SK-N-SH treated with all-trans-retinoic acid at 6 μM for 48 hours (cell line): ENCODE data around the gene RDX.

ENCODE experiments used
- ARNTL ChIP-seq: fragments of 450-650 bp; formaldehyde crosslinking; IDR thresholded peaks from 2 replicates; pipeline ENCODE4 v1.5.0; 2020; ENCODE audit warnings: low read depth, mild to moderate bottlenecking, moderate library complexity, borderline replicate concordance
- CSDC2 ChIP-seq: fragments of 250-450 bp; sonication (Bioruptor Pico); IDR thresholded peaks from 2 replicates; pipeline ENCODE4 v1.5.0; 2020; ENCODE audit warnings: mild to moderate bottlenecking, moderate library complexity
- ISL1 ChIP-seq: fragments of 250-450 bp; sonication (Bioruptor Pico); IDR thresholded peaks from 2 replicates; pipeline ENCODE4 v2.1.2; 2022; ENCODE audit warnings: mild to moderate bottlenecking, moderate library complexity
- TOX ChIP-seq: fragments of 250-450 bp; sonication (Bioruptor Pico); IDR thresholded peaks from 2 replicates; pipeline ENCODE4 v1.8.0; 2021; ENCODE audit warnings: mild to moderate bottlenecking, moderate library complexity, borderline replicate concordance
- ZFP3 ChIP-seq: fragments of 250-450 bp; sonication (Bioruptor Pico); IDR thresholded peaks from 2 replicates; pipeline ENCODE4 v1.5.0; 2020; ENCODE audit warnings: mild to moderate bottlenecking, moderate library complexity
- ZNF565 ChIP-seq: fragments of 450-650 bp; formaldehyde crosslinking; conservative IDR thresholded peaks from 2 replicates; pipeline ENCODE4 v1.5.0; 2020; ENCODE audit warnings: low read depth, mild to moderate bottlenecking, moderate library complexity
- TF ChIP-seq, protein P1 (sequence below): fragments of 250-450 bp; sonication (Bioruptor Pico); IDR thresholded peaks from 2 replicates; pipeline ENCODE4 v1.8.0; 2020; ENCODE audit warnings: mild to moderate bottlenecking, moderate library complexity, borderline replicate concordance

GRCh38 chr11:110126936-110127335 is 169.5 kb downstream of the RDX start:
- TF ChIP-seq ZNF565 (CRISPR knock-in tag) (no peak), ISL1 (CRISPR knock-in tag) (peak; percentile 74), ARNTL (CRISPR knock-in tag) (no peak), TOX (no peak), CSDC2 (CRISPR knock-in tag) (no peak), ZFP3 (CRISPR knock-in tag) (no peak)
- TF ChIP-seq, protein P1, sequence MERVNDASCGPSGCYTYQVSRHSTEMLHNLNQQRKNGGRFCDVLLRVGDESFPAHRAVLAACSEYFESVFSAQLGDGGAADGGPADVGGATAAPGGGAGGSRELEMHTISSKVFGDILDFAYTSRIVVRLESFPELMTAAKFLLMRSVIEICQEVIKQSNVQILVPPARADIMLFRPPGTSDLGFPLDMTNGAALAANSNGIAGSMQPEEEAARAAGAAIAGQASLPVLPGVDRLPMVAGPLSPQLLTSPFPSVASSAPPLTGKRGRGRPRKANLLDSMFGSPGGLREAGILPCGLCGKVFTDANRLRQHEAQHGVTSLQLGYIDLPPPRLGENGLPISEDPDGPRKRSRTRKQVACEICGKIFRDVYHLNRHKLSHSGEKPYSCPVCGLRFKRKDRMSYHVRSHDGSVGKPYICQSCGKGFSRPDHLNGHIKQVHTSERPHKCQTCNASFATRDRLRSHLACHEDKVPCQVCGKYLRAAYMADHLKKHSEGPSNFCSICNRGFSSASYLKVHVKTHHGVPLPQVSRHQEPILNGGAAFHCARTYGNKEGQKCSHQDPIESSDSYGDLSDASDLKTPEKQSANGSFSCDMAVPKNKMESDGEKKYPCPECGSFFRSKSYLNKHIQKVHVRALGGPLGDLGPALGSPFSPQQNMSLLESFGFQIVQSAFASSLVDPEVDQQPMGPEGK, result no peak
